Measurements from ENCODE around the gene COA8.
"Not testable (repeated sequence)": the region's sequence is repeated elsewhere in the genome, so short reads cannot be mapped to it uniquely, and the experiment has no call there.

The COA8 gene

GRCh38 chr14:103568952-103569351 is 6.2 kb downstream of the COA8 start:
- in situ Hi-C loops (cut with HindIII; ENCODE audit: low sequenced_read_pairs) = no loop called here

GRCh38 chr14:103569408-103569807 is 6.6 kb downstream of the COA8 start:
- in situ Hi-C loops (cut with HindIII; ENCODE audit: low sequenced_read_pairs) = no loop called here

DNA sequence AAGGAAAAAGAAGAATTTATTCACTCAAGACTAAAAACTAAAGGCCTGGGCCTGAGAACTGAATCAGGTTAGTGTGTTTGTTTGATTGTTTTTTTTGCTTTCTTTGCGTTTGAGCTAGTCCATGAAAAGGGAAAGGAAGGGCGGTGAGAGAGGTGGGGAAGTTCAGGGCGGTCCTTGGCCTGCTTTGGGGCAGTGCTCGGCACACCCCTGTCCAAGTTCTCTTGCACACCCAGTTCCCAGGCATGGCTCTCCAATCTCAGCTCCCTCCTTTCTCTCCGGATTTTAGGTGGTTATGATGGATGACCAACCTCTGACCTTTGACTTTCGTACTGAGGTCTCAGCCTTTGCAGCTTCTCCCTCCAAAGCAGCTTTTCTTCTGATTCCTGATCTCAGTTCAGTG is 11.3 kb downstream of the COA8 start:
- in situ Hi-C loops (cut with HindIII; ENCODE audit: low sequenced_read_pairs) = no loop called here

DNA sequence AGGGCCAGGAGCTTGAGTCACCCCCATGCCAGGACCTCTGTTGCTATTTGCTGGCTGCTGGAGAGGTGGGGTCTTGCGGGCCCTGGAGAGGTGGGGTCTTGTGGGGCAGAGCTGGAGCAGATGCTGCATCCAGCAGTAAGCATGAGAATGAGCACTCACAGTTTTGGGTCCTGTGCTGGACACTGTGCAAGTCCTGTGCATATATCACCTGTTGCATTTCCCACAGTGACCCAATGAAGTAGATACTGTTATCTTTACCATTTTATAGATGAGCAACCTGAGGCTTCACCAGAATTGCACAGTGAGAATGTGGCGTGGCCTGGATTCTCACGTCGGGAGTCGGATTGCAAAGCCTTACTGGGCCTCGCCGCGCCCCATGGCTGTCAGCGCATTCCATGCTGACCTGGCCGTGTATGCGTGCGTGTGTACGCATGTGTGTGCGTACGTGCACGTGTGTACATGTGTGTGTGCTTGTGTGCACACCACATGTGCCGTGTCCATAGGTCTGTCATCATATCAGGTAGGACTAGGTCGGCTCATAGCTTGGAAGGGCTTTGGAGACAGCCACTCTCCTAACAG is 12.0 kb downstream of the COA8 start:
- in situ Hi-C loops (cut with HindIII; ENCODE audit: low sequenced_read_pairs) = no loop called here

DNA sequence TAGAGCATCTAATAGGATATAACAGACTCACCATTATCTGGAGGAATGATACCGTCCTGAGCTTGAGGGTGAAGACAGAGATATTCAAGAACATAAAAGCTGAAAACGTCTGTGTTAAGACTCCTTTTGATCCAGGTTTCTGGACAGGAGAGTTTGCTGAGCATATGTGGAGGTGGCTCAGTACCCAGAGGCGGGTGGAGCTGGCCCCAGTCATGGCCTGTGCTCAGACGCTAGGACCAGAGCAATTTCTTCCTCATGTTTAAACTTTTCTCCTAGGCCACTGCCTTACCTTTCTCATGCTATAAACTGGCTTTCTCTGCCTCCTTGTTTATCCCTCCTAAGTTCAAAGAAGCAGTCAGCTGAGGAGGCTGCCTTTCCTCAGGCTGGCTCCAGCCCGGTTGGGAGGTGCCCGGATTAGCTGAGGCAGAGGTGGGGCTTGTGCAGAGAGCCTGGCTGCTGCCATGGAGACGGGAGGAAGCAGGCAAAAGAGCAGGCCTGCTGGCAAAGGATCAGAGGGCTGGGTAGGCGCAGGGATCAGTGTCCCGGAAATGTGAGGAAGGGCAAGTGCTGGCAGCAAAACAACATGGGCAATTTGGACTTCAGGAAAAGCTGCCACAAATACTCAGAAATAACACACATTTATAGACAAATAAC is 13.7 kb downstream of the COA8 start:
- in situ Hi-C loops (cut with HindIII; ENCODE audit: low sequenced_read_pairs) = no loop called here

GRCh38 chr14:103578401-103579075 is 15.8 kb downstream of the COA8 start:
- in situ Hi-C loops (cut with HindIII; ENCODE audit: low sequenced_read_pairs) = no loop called here

DNA sequence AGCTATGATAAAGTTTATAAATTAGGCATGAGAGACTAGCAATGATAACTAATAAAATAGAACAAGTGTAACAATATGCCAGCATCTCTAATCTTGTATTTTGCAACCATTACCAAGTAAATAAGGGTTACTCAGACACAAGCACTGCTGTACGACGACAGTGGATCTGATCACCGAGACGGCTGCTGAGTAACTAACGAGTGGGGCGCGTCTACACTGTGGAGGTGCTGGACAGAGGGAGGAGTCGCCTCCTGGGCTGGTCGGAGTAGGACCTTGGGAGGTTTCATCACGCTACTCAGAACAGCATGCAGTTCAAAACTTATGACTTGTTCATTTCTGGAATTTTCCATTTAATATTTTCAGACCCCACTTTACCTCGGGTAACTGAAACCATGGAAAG is 18.4 kb downstream of the COA8 start:
- in situ Hi-C loops (cut with HindIII; ENCODE audit: low sequenced_read_pairs) = no loop called here

- in situ Hi-C loops (cut with HindIII; ENCODE audit: low sequenced_read_pairs) = no loop called here
Observed at GRCh38 chr14:103581954-103582703, 19.4 kb downstream of the COA8 start.

DNA sequence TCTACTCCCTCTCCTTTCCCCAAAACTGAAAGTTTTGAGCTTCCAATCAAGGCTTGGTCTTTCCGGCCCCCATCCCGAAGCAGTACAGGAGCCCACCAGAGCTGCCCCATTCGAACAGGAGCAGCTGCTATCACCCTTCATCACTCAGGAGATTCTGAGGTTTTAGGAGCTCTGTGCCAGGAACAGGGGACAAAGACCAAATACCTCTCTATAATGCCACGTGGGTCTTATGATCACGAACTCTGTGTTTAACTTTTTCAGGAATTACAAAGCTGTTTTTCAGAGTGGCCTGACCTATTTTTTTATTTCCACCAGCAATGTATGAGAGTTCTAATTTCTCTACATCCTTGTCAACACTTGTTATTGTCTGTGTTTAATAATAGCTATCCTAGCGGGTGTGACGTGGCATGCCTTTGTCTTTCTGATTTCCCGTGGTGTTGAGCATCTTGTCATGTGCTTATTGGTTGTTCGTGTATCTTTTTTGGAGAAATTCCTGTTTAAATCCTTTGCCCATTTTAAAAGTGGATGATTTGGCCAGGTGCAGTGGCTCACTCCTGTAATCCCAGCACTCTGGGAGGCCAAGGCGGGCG is 21.7 kb downstream of the COA8 start:
- in situ Hi-C loops (cut with HindIII; ENCODE audit: low sequenced_read_pairs) = no loop called here

DNA sequence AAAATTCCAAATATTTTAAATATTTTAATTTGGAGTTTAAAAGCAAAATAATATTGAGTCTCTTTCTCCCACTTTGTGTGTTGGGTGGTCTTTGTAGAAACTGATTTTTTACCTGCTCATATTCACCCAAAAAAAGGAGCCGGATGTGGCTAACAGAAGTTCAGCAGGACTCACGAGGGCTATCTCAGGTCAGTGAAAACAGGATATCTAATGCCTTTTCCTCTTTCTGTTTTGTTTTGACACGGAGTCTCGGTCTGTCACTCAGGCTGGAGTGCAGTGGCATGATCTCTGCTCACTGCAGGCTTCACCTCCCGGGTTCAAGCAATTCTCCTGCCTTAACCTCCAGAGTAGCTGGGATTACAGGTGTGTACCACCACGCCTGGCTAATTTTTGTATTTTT is 30.8 kb downstream of the COA8 start:
- in situ Hi-C loops (cut with HindIII; ENCODE audit: low sequenced_read_pairs) = no loop called here

- in situ Hi-C loops (cut with HindIII; ENCODE audit: low sequenced_read_pairs) = no loop called here
Observed at GRCh38 chr14:103594265-103594664, 31.5 kb downstream of the COA8 start.

- in situ Hi-C loops (cut with HindIII; ENCODE audit: low sequenced_read_pairs) = no loop called here
Observed at GRCh38 chr14:103597623-103598377, 35.0 kb downstream of the COA8 start.

- in situ Hi-C loops (cut with HindIII; ENCODE audit: low sequenced_read_pairs) = no loop called here
Observed at GRCh38 chr14:103600503-103600902, 37.7 kb downstream of the COA8 start.

DNA sequence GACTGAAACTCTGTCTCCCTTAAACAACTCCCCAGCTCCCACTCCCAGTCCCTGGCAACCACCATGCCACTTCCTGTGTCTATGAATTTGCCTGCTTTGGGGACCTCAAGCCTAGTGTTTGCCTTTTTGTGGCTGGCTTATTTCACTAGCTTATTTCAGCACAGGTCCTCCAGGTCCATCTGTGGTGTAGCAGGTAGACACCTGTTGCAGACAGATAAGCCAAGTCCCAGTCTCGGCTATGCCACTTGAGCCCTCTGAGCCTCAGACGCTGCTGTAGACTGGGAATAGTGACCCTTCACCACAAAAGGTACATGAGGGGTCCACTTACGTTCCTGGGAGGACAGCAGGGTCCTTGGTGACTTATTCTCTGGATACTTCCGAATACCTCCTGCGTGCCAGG is 41.9 kb downstream of the COA8 start:
- in situ Hi-C loops (cut with HindIII; ENCODE audit: low sequenced_read_pairs) = no loop called here

DNA sequence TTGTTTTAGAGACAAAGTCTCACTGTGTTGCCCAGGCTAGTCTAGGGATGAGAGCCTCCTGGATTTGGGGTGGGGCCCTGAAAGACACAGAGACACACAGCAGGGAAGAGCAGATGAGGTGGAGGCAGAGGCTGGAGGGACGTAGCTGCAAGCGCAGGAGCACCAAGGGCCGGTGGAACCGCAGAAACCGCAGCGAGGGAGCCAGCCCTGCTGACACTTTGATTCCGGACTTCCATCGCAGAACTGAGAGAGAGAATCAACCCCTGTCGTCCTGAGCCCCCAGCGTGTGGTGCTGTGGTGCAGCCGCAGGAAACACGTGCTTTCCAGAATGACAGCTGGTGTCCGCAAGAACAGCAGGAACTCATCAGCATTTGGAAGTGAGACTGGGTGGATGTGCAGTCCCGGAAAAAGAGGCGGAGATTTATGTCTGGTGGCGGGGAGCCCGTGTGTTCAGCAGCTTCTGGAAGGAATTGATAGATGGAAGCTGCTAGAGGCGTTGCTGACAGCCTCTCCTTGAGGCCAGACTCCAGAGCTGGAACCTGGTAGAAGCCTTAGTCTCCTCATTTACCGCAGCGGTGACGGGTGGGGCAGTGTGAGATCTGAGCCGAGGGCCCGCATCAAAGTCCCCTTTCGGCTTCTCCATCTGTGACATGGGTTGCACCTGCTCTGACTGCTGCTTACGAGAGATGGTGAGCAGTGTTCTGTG is 44.4 kb downstream of the COA8 start:
- in situ Hi-C loops (cut with HindIII; ENCODE audit: low sequenced_read_pairs) = no loop called here

- in situ Hi-C loops (cut with HindIII; ENCODE audit: low sequenced_read_pairs) = no loop called here
Observed at GRCh38 chr14:103607822-103608221, 45.1 kb downstream of the COA8 start.

DNA sequence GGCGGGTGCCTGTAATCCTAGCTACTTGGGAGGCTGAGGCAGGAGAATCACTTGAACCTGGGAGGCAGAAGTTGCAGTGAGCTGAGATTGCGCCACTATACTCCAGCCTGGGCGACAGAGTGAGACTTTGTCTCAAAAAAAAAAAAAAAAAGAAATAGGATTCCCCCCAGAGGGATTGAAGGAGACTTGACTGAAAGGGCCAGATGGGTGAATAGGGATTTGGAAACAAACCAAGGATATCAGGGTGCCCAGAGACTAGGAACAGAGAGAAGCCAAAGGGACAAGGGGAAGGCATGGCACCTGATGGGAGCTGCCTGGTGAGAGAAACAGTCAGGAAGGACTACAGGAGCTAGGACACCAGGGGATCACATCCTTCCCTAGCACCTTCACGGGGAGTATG is 46.3 kb downstream of the COA8 start:
- in situ Hi-C loops (cut with HindIII; ENCODE audit: low sequenced_read_pairs) = not testable (repeated sequence)

GRCh38 chr14:103611215-103611614 is 48.5 kb downstream of the COA8 start:
- in situ Hi-C loops (cut with HindIII; ENCODE audit: low sequenced_read_pairs) = no loop called here

GRCh38 chr14:103613517-103613916 is 50.8 kb downstream of the COA8 start:
- in situ Hi-C loops (cut with HindIII; ENCODE audit: low sequenced_read_pairs) = no loop called here
